ENCODE measurements around the gene ZMYM2.

Gene ZMYM2

GRCh38 chr13:20131057-20131832 is 172.7 kb downstream of the ZMYM2 start:
- in situ Hi-C loops (cut with HindIII; ENCODE audit: low sequenced_read_pairs), result no loop called here

GRCh38 chr13:20132052-20132634 is 173.6 kb downstream of the ZMYM2 start:
- in situ Hi-C loops (cut with HindIII; ENCODE audit: low sequenced_read_pairs), result no loop called here

GRCh38 chr13:20134732-20135131 is 176.2 kb downstream of the ZMYM2 start:
- in situ Hi-C loops (cut with HindIII; ENCODE audit: low sequenced_read_pairs), result loop anchor here (5.0 kb wide), 1 partner anchor 58 kb away; the partner anchor contains the start of gene GJB2

GRCh38 chr13:20136781-20137703 is 178.5 kb downstream of the ZMYM2 start:
- in situ Hi-C loops (cut with HindIII; ENCODE audit: low sequenced_read_pairs), result loop anchor here (5.0 kb wide), 1 partner anchor 55 kb away; the partner anchor contains the start of gene GJB2

- in situ Hi-C loops (cut with HindIII; ENCODE audit: low sequenced_read_pairs), result loop anchor here (5.0 kb wide), 1 partner anchor 54 kb away; the partner anchor contains the start of gene GJB2
Observed at GRCh38 chr13:20137875-20138274, 179.3 kb downstream of the ZMYM2 start.

- in situ Hi-C loops (cut with HindIII; ENCODE audit: low sequenced_read_pairs), result no loop called here
Observed at GRCh38 chr13:20140487-20140886, 182.0 kb downstream of the ZMYM2 start.

Data from DLD1 (cell line).